CD14-positive monocyte (primary cell): ENCODE measurements around the gene PPP1R13B. TPM values are rescaled to one million over a fixed set of nuclear protein-coding genes. Genes with fewer than 3 reads are reported as not detected.
A peak's percentile ranks its signal among the peaks of the same experiment; 100 is the strongest.

Experiments used
- DNase-seq, 3 donors: peaks; one replicate each; pipeline ENCODE4 v3.0.0-alpha.2; 2011 to 2022
- H2AFZ ChIP-seq: 2 replicates; pipeline ENCODE4 v1.6.0; 2012; ENCODE audit warnings: mild to moderate bottlenecking, low read depth, low read length, inconsistent platforms; ENCODE audit not compliant: insufficient read depth, poor library complexity, severe bottlenecking
- H3K27ac ChIP-seq, 2 donors: 1 replicate in 1 of 2; 2 replicates in 1 of 2; pipeline ENCODE4 v1.5.1; 2012 to 2013; ENCODE audit warnings: low read length in 2 of 2, control low read depth in 1 of 2, inconsistent platforms in 1 of 2, low read depth in 1 of 2, mild to moderate bottlenecking in 1 of 2
- H3K27me3 ChIP-seq, 2 donors: one replicate each; pipeline versions ENCODE4 v1.6.0 to v1.6.1; 2011 to 2013; ENCODE audit warnings: low read length in 2 of 2; ENCODE audit not compliant: control insufficient read depth in 2 of 2, insufficient read depth in 2 of 2
- H3K36me3 ChIP-seq, 2 donors: replicated peaks in 1 of 2; 1 replicate in 1 of 2; 2 replicates in 1 of 2; pipeline versions ENCODE4 v1.5.1 to v1.6.1; 2012 to 2013; ENCODE audit warnings: low read length in 2 of 2, control low read depth in 1 of 2, inconsistent platforms in 1 of 2, mild to moderate bottlenecking in 1 of 2; ENCODE audit not compliant: insufficient read depth in 2 of 2, control insufficient read depth in 1 of 2
- H3K4me1 ChIP-seq, 2 donors: 1 replicate in 1 of 2; 2 replicates in 1 of 2; pipeline versions ENCODE4 v1.5.1 to v1.6.1; 2012 to 2013; ENCODE audit warnings: low read length in 2 of 2, control low read depth in 1 of 2, inconsistent platforms in 1 of 2, mild to moderate bottlenecking in 1 of 2, moderate library complexity in 1 of 2; ENCODE audit not compliant: insufficient read depth in 2 of 2, control insufficient read depth in 1 of 2
- H3K4me2 ChIP-seq: replicated peaks from 2 replicates; pipeline ENCODE3; 2012; ENCODE audit warnings: low read length, moderate library complexity, mild to moderate bottlenecking; ENCODE audit not compliant: poor library complexity, severe bottlenecking; ENCODE audit errors: extremely low read depth
- H3K4me3 ChIP-seq, 3 experiments: fragments of 200-600 bp in 1 of 3; sonication (generic) in 1 of 3; replicated peaks in 1 of 3; 1 replicate in 2 of 3; 2 replicates in 1 of 3; pipeline ENCODE4 v1.5.1; 2011 to 2013; ENCODE audit warnings: low read length in 3 of 3, mild to moderate bottlenecking in 3 of 3, control low read depth in 2 of 3, low read depth in 2 of 3, inconsistent platforms in 1 of 3, moderate library complexity in 1 of 3
- H3K79me2 ChIP-seq: 2 replicates; pipeline ENCODE4 v1.6.0; 2012; ENCODE audit warnings: mild to moderate bottlenecking, control low read depth, inconsistent platforms, low read length, moderate library complexity; ENCODE audit not compliant: insufficient read depth
- H3K9ac ChIP-seq: 2 replicates; pipeline ENCODE4 v1.6.0; 2017; ENCODE audit warnings: low read length, mild to moderate bottlenecking; ENCODE audit not compliant: insufficient read depth, poor library complexity, severe bottlenecking
- H3K9me3 ChIP-seq, 2 donors: replicated peaks in 1 of 2; 1 replicate in 1 of 2; 2 replicates in 1 of 2; pipeline versions ENCODE4 v1.5.1 to v1.6.1; 2012 to 2013; ENCODE audit warnings: low read length in 2 of 2, control low read depth in 1 of 2; ENCODE audit not compliant: control insufficient read depth in 1 of 2, insufficient read depth in 1 of 2
- H4K20me1 ChIP-seq: 2 replicates; pipeline ENCODE4 v1.6.0; 2012; ENCODE audit warnings: mild to moderate bottlenecking, low read length, control low read depth, moderate library complexity; ENCODE audit not compliant: insufficient read depth
- H3K27ac Mint-ChIP-seq, 7 donors: one replicate each; pipeline ENCODE4 v1.8.0; 2020; ENCODE audit warnings: mild to moderate bottlenecking in 7 of 7, mixed read lengths in 7 of 7, moderate library complexity in 6 of 7, inconsistent platforms in 2 of 7
- H3K27me3 Mint-ChIP-seq, 3 donors: one replicate each; pipeline ENCODE4 v1.8.0; 2021 to 2022; ENCODE audit warnings: low read depth in 3 of 3, mild to moderate bottlenecking in 3 of 3, mixed read lengths in 3 of 3, moderate library complexity in 3 of 3, inconsistent platforms in 1 of 3
- H3K36me3 Mint-ChIP-seq, 2 donors: one replicate each; pipeline ENCODE4 v1.8.0; 2020; ENCODE audit warnings: mixed read lengths in 2 of 2, inconsistent platforms in 1 of 2, mild to moderate bottlenecking in 1 of 2
- H3K4me1 Mint-ChIP-seq: one replicate; pipeline ENCODE4 v1.8.0; 2020; ENCODE audit warnings: mild to moderate bottlenecking, mixed read lengths
- H3K4me3 Mint-ChIP-seq, 2 donors: one replicate each; pipeline ENCODE4 v1.8.0; 2020; ENCODE audit warnings: mild to moderate bottlenecking in 2 of 2, mixed read lengths in 2 of 2, moderate library complexity in 1 of 2
- H3K9me3 Mint-ChIP-seq, 7 donors: one replicate each; pipeline ENCODE4 v1.8.0; 2020 to 2022; ENCODE audit warnings: mixed read lengths in 7 of 7, mild to moderate bottlenecking in 6 of 7, moderate library complexity in 6 of 7, inconsistent platforms in 2 of 7
- CTCF ChIP-seq: fragments of 200-600 bp; IDR thresholded peaks from one replicate; pipeline ENCODE4 v1.8.0; 2022; ENCODE audit warnings: antibody characterized with exemption, mild to moderate bottlenecking
- WGBS: methylation state at CpG from one replicate; pipeline ENCODE4 v1.1.5; 2013; ENCODE audit warnings: missing lambda C conversion rate; ENCODE audit not compliant: insufficient coverage; 5-methylcytosine and 5-hydroxymethylcytosine counted together
- intact Hi-C, 2 donors: fragments of 100-400 bp; cut with micrococcal nuclease; formaldehyde crosslinking; loops; one replicate each; pipeline versions ENCODE4 v1.15.0 to v1.15.1; 2023
- polyA plus RNA-seq, 3 donors: library from polyadenylated mRNA; depleted of rRNA in 1 of 3; unstranded in 2 of 3; stranded (reverse) in 1 of 3; fragments of 300-500 nt in 2 of 3; fragments of >200 nt in 1 of 3; fragmentation: Illumina TruSeq in 2 of 3; gene quantifications; 1 replicate in 2 of 3; 2 replicates in 1 of 3; pipeline ENCODE4 v1.2.3, GENCODE V29; 2012 to 2021

Gene PPP1R13B
- polyA plus RNA-seq, 3 donors, result 0.48 to 1.1 (median 0.99) TPM

GRCh38 chr14:103705504-103706284 is 141.7 kb downstream of the PPP1R13B start:
- Mint-ChIP-seq H3K36me3 (peaks cover 30 to 58% of the 10 kb centered on the region in 2 donors), H3K4me1 (peaks cover 30% of the 10 kb centered on the region), H3K27me3 (peaks cover 0 to 4% (median 3%) of the 10 kb centered on the region in 3 donors), H3K27ac (peak overlapping the region in 1 of 7 donors; percentile 35), H3K9me3 (no peaks in the 10 kb centered on the region), H3K4me3 (no peak overlapping the region)
- Histone ChIP-seq H3K9ac (no peak overlapping the region), H3K9me3 (no peaks in the 10 kb centered on the region), H3K27me3 (no peaks in the 10 kb centered on the region), H3K79me2 (no peaks in the 10 kb centered on the region), H2AFZ (no peak overlapping the region), H3K4me1 (peaks cover 5 to 9% of the 10 kb centered on the region in 2 donors), H3K4me2 (no peak overlapping the region), H4K20me1 (peaks cover 10% of the 10 kb centered on the region), H3K36me3 (peaks cover 31 to 64% of the 10 kb centered on the region in 2 donors), H3K27ac (no peak overlapping the region), H3K4me3 (no peak overlapping the region)
- intact Hi-C loops, result no loop called here
- WGBS, result 85% methylated on average over 24 of the region's 28 CpGs
- TF ChIP-seq CTCF, result no peak
- DNase-seq, result no peak

DNA sequence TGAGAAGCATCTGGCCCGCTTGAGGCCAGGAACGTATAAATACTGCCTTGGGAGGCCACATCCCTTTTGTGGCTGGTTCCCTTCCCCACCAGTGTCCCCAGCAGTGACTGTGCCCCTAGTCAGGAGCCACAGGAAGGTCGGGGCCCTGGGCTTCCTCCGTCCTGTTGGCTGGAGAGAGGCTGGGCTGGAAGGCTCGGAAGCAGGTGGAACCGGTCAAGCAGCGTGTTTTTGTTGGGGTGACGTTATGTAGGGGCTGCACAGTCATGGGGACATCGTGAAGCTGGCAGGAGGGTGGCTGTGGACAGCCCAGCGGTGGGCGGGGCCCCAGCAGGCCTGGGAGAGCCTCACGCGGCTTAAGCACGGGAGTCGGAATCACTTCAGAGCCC is 142.3 kb downstream of the PPP1R13B start:
- Histone ChIP-seq H3K36me3 (peaks cover 35 to 70% of the 10 kb centered on the region in 2 donors), H3K4me3 (no peak overlapping the region), H3K4me1 (peaks cover 5 to 9% of the 10 kb centered on the region in 2 donors), H3K9ac (no peak overlapping the region), H3K27ac (no peak overlapping the region), H3K9me3 (no peaks in the 10 kb centered on the region), H4K20me1 (peaks cover 16% of the 10 kb centered on the region), H3K79me2 (no peaks in the 10 kb centered on the region), H2AFZ (no peak overlapping the region), H3K27me3 (no peaks in the 10 kb centered on the region), H3K4me2 (no peak overlapping the region)
- 24% methylated on average over 14 of the region's 15 CpGs for WGBS
- H3K4me1 Mint-ChIP-seq, result peaks cover 30% of the 10 kb centered on the region
- DNase-seq, result peak in 1 of 3 donors; percentile 19
- H3K36me3 Mint-ChIP-seq, result peaks cover 31 to 62% of the 10 kb centered on the region in 2 donors
- intact Hi-C loops, result no loop called here
- no peaks in the 10 kb centered on the region for H3K9me3 Mint-ChIP-seq
- no peak for TF ChIP-seq CTCF
- peaks cover 0 to 4% (median 1%) of the 10 kb centered on the region in 3 donors for H3K27me3 Mint-ChIP-seq
- no peak overlapping the region for H3K4me3 Mint-ChIP-seq
- peak overlapping the region in 1 of 7 donors; percentile 50 for H3K27ac Mint-ChIP-seq
